Mucosa of gallbladder (tissue), 1 donor: ENCODE measurements around the gene UBTD1. TPM values are rescaled to one million over a fixed set of nuclear protein-coding genes. Genes with fewer than 3 reads are reported as not detected.
"Not testable (repeated sequence)": the region's sequence is repeated elsewhere in the genome, so short reads cannot be mapped to it uniquely, and the experiment has no call there.

Source experiments
- DNase-seq: peaks from one replicate; pipeline ENCODE4 v3.0.0-alpha.2; 2020; ENCODE audit warnings: low spot score
- total RNA-seq: library from RNA; stranded (reverse); gene quantifications from one replicate; pipeline ENCODE4 v1.2.1, GENCODE V29; 2021
- donor health status: DM: no; HTN: no; CAD: no.

UBTD1 gene
- total RNA-seq = 13.8 TPM

GRCh38 chr10:97498841-97499560 is at the start of gene UBTD1:
UBTD1 (plus strand) TSS chr10:97498924; CDS start chr10:97499204, 280 bp downstream.
- peak; percentile 45 for DNase-seq

- no peak for DNase-seq
These were observed 47.9 kb upstream of the UBTD1 start for GRCh38 chr10:97450828-97451227.

- DNase-seq = no peak
These were observed 47.1 kb upstream of the UBTD1 start for GRCh38 chr10:97451605-97452004.

GRCh38 chr10:97452352-97452751 is 46.4 kb upstream of the UBTD1 start:
- DNase-seq = no peak

- peak; percentile 38 for DNase-seq
These were observed 44.2 kb upstream of the UBTD1 start for GRCh38 chr10:97454330-97455036.

- DNase-seq = no peak
These were observed 42.6 kb upstream of the UBTD1 start for GRCh38 chr10:97456034-97456685.

GRCh38 chr10:97456686-97457065 is 42.0 kb upstream of the UBTD1 start:
- no peak for DNase-seq

- DNase-seq = no peak
These were observed 39.6 kb upstream of the UBTD1 start for GRCh38 chr10:97459111-97459510.

GRCh38 chr10:97459933-97460332 is 38.8 kb upstream of the UBTD1 start:
- no peak for DNase-seq

- no peak for DNase-seq
These were observed 36.4 kb upstream of the UBTD1 start for GRCh38 chr10:97462309-97462708.

GRCh38 chr10:97463363-97464132 is 35.2 kb upstream of the UBTD1 start:
- peak; percentile 51 for DNase-seq

GRCh38 chr10:97464226-97464625 is 34.5 kb upstream of the UBTD1 start:
- no peak for DNase-seq

- no peak for DNase-seq
These were observed 32.7 kb upstream of the UBTD1 start for GRCh38 chr10:97465982-97466381.

GRCh38 chr10:97466755-97467154 is 32.0 kb upstream of the UBTD1 start:
- no peak for DNase-seq

- DNase-seq = no peak
These were observed 30.6 kb upstream of the UBTD1 start for GRCh38 chr10:97468162-97468561.

GRCh38 chr10:97468781-97469180 is 29.9 kb upstream of the UBTD1 start:
- not testable (repeated sequence) for DNase-seq

- no peak for DNase-seq
These were observed 23.8 kb upstream of the UBTD1 start for GRCh38 chr10:97474918-97475317.

- DNase-seq = no peak
These were observed 22.7 kb upstream of the UBTD1 start for GRCh38 chr10:97475936-97476594.

GRCh38 chr10:97479410-97479809 is 19.3 kb upstream of the UBTD1 start:
- not testable (repeated sequence) for DNase-seq

- no peak for DNase-seq
These were observed 18.8 kb upstream of the UBTD1 start for GRCh38 chr10:97479939-97480338.

GRCh38 chr10:97481071-97481470 is 17.7 kb upstream of the UBTD1 start:
- no peak for DNase-seq

- no peak for DNase-seq
These were observed 16.3 kb upstream of the UBTD1 start for GRCh38 chr10:97482381-97482780.
